Endothelial cell (in vitro differentiated cells): ENCODE results near the gene ALCAM. TPM values are rescaled to one million over a fixed set of nuclear protein-coding genes. Genes with fewer than 3 reads are reported as not detected.

Experiments used
- DNase-seq: peaks from one replicate; pipeline ENCODE4 v3.0.0; 2021; ENCODE audit warnings: low spot score
- H3K27ac Mint-ChIP-seq: one replicate; pipeline ENCODE4 v1.8.0; 2021; ENCODE audit warnings: mixed read lengths, inconsistent platforms; ENCODE audit not compliant: unreplicated experiment
- H3K27me3 Mint-ChIP-seq: one replicate; pipeline ENCODE4 v1.8.0; 2021; ENCODE audit warnings: mild to moderate bottlenecking, moderate library complexity, mixed read lengths, inconsistent platforms; ENCODE audit not compliant: unreplicated experiment
- H3K36me3 Mint-ChIP-seq: one replicate; pipeline ENCODE4 v1.8.0; 2021; ENCODE audit warnings: mild to moderate bottlenecking, low read depth, mixed read lengths, inconsistent platforms; ENCODE audit not compliant: unreplicated experiment
- H3K4me1 Mint-ChIP-seq: one replicate; pipeline ENCODE4 v1.8.0; 2021; ENCODE audit warnings: mild to moderate bottlenecking, mixed read lengths, inconsistent platforms; ENCODE audit not compliant: unreplicated experiment
- H3K4me3 Mint-ChIP-seq: one replicate; pipeline ENCODE4 v1.8.0; 2021; ENCODE audit warnings: mild to moderate bottlenecking, mixed read lengths, inconsistent platforms; ENCODE audit not compliant: unreplicated experiment
- H3K9me3 Mint-ChIP-seq: one replicate; pipeline ENCODE4 v1.8.0; 2021; ENCODE audit warnings: mixed read lengths, inconsistent platforms; ENCODE audit not compliant: unreplicated experiment
- CTCF ChIP-seq: fragments of 200-600 bp; sonication (generic); IDR thresholded peaks from one replicate; pipeline ENCODE4 v1.5.0; 2021; ENCODE audit warnings: antibody characterized with exemption; ENCODE audit not compliant: unreplicated experiment
- total RNA-seq: library from RNA; stranded (reverse); fragmentation: NEBNext Ultra II Directional; extraction: Animal tissue kit (Norgen Biotek cat#: 25700); gene quantifications from one replicate; pipeline ENCODE4 v1.2.1, GENCODE V29; 2021; ENCODE audit not compliant: unreplicated experiment

Gene ALCAM
- total RNA-seq, 1 donor from 2014 or later: 14.0 TPM

GRCh38 chr3:105523501-105523900 is 156.8 kb downstream of the ALCAM start:
- Mint-ChIP-seq H3K36me3 (no peaks in the 10 kb centered on the region), H3K27ac (no peak overlapping the region), H3K27me3 (no peaks in the 10 kb centered on the region), H3K4me1 (no peaks in the 10 kb centered on the region), H3K4me3 (no peak overlapping the region), H3K9me3 (no peaks in the 10 kb centered on the region)
- DNase-seq: no peak
- no peak for TF ChIP-seq CTCF

GRCh38 chr3:105525531-105525930 is 158.8 kb downstream of the ALCAM start:
- Mint-ChIP-seq H3K36me3 (no peaks in the 10 kb centered on the region), H3K9me3 (no peaks in the 10 kb centered on the region), H3K4me3 (no peak overlapping the region), H3K27me3 (no peaks in the 10 kb centered on the region), H3K4me1 (no peaks in the 10 kb centered on the region), H3K27ac (no peak overlapping the region)
- TF ChIP-seq CTCF: no peak
- DNase-seq: no peak

GRCh38 chr3:105526360-105527111 is 159.8 kb downstream of the ALCAM start:
- Mint-ChIP-seq H3K27ac (no peak overlapping the region), H3K27me3 (no peaks in the 10 kb centered on the region), H3K4me1 (no peaks in the 10 kb centered on the region), H3K36me3 (no peaks in the 10 kb centered on the region), H3K9me3 (no peaks in the 10 kb centered on the region), H3K4me3 (no peak overlapping the region)
- TF ChIP-seq CTCF: no peak
- no peak for DNase-seq

GRCh38 chr3:105527535-105527934 is 160.8 kb downstream of the ALCAM start:
- H3K4me3 Mint-ChIP-seq: no peak overlapping the region
- H3K27me3 Mint-ChIP-seq: no peaks in the 10 kb centered on the region
- H3K36me3 Mint-ChIP-seq: no peaks in the 10 kb centered on the region
- TF ChIP-seq CTCF: no peak
- H3K4me1 Mint-ChIP-seq: no peaks in the 10 kb centered on the region
- DNase-seq: no peak
- H3K27ac Mint-ChIP-seq: no peak overlapping the region
- no peaks in the 10 kb centered on the region for H3K9me3 Mint-ChIP-seq

GRCh38 chr3:105527949-105528348 is 161.2 kb downstream of the ALCAM start:
- no peaks in the 10 kb centered on the region for H3K36me3 Mint-ChIP-seq
- no peaks in the 10 kb centered on the region for H3K4me1 Mint-ChIP-seq
- no peaks in the 10 kb centered on the region for H3K9me3 Mint-ChIP-seq
- no peak for DNase-seq
- no peak overlapping the region for H3K4me3 Mint-ChIP-seq
- TF ChIP-seq CTCF: no peak
- no peaks in the 10 kb centered on the region for H3K27me3 Mint-ChIP-seq
- H3K27ac Mint-ChIP-seq: no peak overlapping the region
